ENCODE measurements around the gene NODAL. TPM values are rescaled to one million over a fixed set of nuclear protein-coding genes. Genes with fewer than 3 reads are reported as not detected.
A peak's percentile ranks its signal among the peaks of the same experiment; 100 is the strongest.

The NODAL gene
- total and polyA plus RNA-seq, 2 experiments from 2014 or later = not detected

DNA sequence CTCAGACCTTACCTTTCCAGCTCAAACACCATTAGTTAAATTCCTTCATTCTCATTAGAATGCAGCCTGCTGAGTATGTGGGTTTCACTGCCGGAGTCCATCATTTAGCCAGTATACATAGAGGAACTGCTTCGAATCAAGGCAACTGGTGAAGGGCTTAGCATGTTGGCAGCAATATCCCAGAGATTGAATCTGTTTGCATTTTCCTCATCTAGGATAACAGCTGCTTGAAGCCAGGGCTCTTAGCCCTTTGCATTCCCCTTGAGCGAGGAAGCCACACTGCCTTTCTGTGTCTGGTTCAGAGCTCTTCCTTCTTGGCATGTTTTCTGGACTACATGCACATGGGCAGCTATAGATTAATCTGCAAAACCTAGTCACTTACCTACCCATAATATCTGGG lies 14.7 kb downstream of the NODAL start:
- no peak overlapping the region for H2AFZ ChIP-seq
- H3K27ac ChIP-seq = no peak overlapping the region
- H3K9ac ChIP-seq = no peak overlapping the region
- peaks cover 71% of the 10 kb centered on the region for H3K36me3 ChIP-seq (ENCODE audit: low read depth)
- H3K9me2 ChIP-seq (ENCODE audit: insufficient read depth) = no peaks in the 10 kb centered on the region
- TF ChIP-seq EZH2phosphoT487 (IDR thresholded peaks at IDR 0.05; ENCODE audit: insufficient read depth, low read depth) = no peak
- TF ChIP-seq EZH2 (IDR thresholded peaks at IDR 0.05; ENCODE audit: insufficient read depth, poor library complexity, severe bottlenecking) = no peak
- H3F3A ChIP-seq (ENCODE audit: insufficient read depth) = 0 out of 2 replicates have a peak, but pooled peaks cover 16% of the 10 kb centered on the region
- H3K79me2 ChIP-seq (ENCODE audit: insufficient read depth) = peaks cover 8% of the 10 kb centered on the region
- WGBS, 2 experiments (ENCODE audit: low coverage in 1 of 2, low lambda C conversion rate in 2 of 2, missing lambda C conversion rate in 2 of 2) = 83 to 88% methylated on average over 3 of the region's 3 CpGs
- H3K27me3 ChIP-seq (replicated peaks; ENCODE audit: insufficient read depth) = no peaks in the 10 kb centered on the region
- H3K4me2 ChIP-seq (ENCODE audit: unreplicated experiment) = no peak overlapping the region
- no peaks in the 10 kb centered on the region for H3K9me3 ChIP-seq (ENCODE audit: low read depth)
- no peak overlapping the region for H3K4me3 ChIP-seq
- peaks cover 4% of the 10 kb centered on the region for H4K20me1 ChIP-seq (ENCODE audit: insufficient read depth)
- in situ Hi-C loops (cut with MboI) = no loop called here
- peaks cover 12% of the 10 kb centered on the region for H3K4me1 ChIP-seq (ENCODE audit: insufficient read depth)
- DNase-seq = no peak

DNA sequence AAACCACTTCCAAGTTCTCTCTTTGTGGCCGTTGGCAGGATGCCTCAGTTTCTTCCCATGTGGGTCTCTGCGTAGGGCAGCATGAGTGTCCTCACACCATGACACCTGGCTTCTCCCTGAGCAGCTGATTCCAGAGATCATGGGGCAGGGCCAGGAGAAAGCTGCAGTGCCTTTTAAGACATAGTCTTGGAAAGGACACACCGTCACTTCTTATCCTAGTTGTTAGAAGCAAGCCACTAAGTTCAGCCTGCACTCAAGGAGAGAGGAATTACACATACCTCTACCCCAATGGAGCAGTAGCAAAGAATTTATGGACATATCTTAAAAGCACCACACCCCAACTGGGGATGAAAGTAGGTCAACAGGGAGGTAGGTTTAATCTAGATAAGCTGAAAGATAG lies 16.4 kb downstream of the NODAL start:
- H3K9me2 ChIP-seq (ENCODE audit: insufficient read depth) = no peaks in the 10 kb centered on the region
- no peak overlapping the region for H3K4me3 ChIP-seq
- 0 out of 2 replicates have a peak, but pooled peaks cover 4% of the 10 kb centered on the region for H3F3A ChIP-seq (ENCODE audit: insufficient read depth)
- H2AFZ ChIP-seq = no peak overlapping the region
- H3K27me3 ChIP-seq (replicated peaks; ENCODE audit: insufficient read depth) = no peaks in the 10 kb centered on the region
- H3K27ac ChIP-seq = no peak overlapping the region
- DNase-seq = no peak
- no peak overlapping the region for H3K9ac ChIP-seq
- peaks cover 86% of the 10 kb centered on the region for H3K36me3 ChIP-seq (ENCODE audit: low read depth)
- peaks cover 2% of the 10 kb centered on the region for H3K4me1 ChIP-seq (ENCODE audit: insufficient read depth)
- 85 to 86% methylated on average over 3 of the region's 3 CpGs for WGBS, 2 experiments (ENCODE audit: low coverage in 1 of 2, low lambda C conversion rate in 2 of 2, missing lambda C conversion rate in 2 of 2)
- no peak for TF ChIP-seq EZH2phosphoT487 (IDR thresholded peaks at IDR 0.05; ENCODE audit: insufficient read depth, low read depth)
- TF ChIP-seq EZH2 (IDR thresholded peaks at IDR 0.05; ENCODE audit: insufficient read depth, poor library complexity, severe bottlenecking) = no peak
- no peaks in the 10 kb centered on the region for H3K9me3 ChIP-seq (ENCODE audit: low read depth)
- peaks cover 10% of the 10 kb centered on the region for H3K79me2 ChIP-seq (ENCODE audit: insufficient read depth)
- no peak overlapping the region for H3K4me2 ChIP-seq (ENCODE audit: unreplicated experiment)
- H4K20me1 ChIP-seq (ENCODE audit: insufficient read depth) = peaks cover 4% of the 10 kb centered on the region
- in situ Hi-C loops (cut with MboI) = no loop called here

DNA sequence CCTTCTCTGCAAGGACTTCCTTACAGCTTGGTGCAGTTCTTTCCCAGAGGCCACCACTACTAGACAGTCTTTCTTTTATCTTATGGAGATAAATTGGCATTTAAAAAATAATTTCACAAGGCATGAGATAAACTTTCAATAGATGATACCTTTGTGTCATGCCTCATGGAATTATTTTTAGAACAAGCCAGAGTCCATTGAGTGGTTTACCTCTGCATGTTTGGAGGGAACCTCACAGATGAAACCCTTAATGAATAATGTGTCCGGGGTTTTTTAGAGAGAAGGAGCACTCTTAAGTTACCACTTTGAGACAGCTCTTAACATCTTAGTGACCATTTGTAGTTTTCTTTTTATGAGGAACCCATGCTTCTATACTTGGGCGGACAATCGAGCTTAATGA lies 17.2 kb downstream of the NODAL start:
- peaks cover 82% of the 10 kb centered on the region for H3K36me3 ChIP-seq (ENCODE audit: low read depth)
- H3K9ac ChIP-seq = no peak overlapping the region
- no peak overlapping the region for H3K4me2 ChIP-seq (ENCODE audit: unreplicated experiment)
- H3K4me3 ChIP-seq = no peak overlapping the region
- H2AFZ ChIP-seq = no peak overlapping the region
- no peak for DNase-seq
- in situ Hi-C loops (cut with MboI) = no loop called here
- H3K79me2 ChIP-seq (ENCODE audit: insufficient read depth) = peaks cover 17% of the 10 kb centered on the region
- H3K9me2 ChIP-seq (ENCODE audit: insufficient read depth) = no peaks in the 10 kb centered on the region
- H4K20me1 ChIP-seq (ENCODE audit: insufficient read depth) = peaks cover 4% of the 10 kb centered on the region
- no peaks in the 10 kb centered on the region for H3F3A ChIP-seq (ENCODE audit: insufficient read depth)
- no peak for TF ChIP-seq EZH2 (IDR thresholded peaks at IDR 0.05; ENCODE audit: insufficient read depth, poor library complexity, severe bottlenecking)
- no peaks in the 10 kb centered on the region for H3K9me3 ChIP-seq (ENCODE audit: low read depth)
- no peak overlapping the region for H3K27ac ChIP-seq
- H3K4me1 ChIP-seq (ENCODE audit: insufficient read depth) = no peaks in the 10 kb centered on the region
- WGBS, 2 experiments (ENCODE audit: low coverage in 1 of 2, low lambda C conversion rate in 2 of 2, missing lambda C conversion rate in 2 of 2) = 85 to 92% methylated on average over 3 of the region's 3 CpGs
- no peaks in the 10 kb centered on the region for H3K27me3 ChIP-seq (replicated peaks; ENCODE audit: insufficient read depth)

DNA sequence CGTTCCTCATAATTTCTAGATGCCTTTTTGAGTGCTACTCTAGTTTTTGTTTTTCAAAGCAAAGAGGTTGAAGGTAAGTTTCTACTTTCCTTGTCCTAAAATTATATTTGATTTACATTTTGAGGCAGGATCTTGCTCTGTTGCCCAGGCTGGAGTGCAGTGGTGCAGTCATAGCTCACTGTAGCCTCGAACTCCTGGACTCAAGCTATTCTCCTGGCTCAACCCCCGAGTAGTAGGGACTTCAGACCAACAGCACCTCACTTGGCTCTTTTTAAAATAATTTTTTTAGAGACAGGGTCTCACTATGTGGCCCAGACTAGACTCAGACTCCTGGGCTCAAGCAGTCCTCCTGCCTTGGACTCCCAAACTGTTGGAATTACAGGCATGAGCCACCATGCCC lies 22.8 kb downstream of the NODAL start:
- Histone ChIP-seq H2AFZ (no peak overlapping the region), H3K9me3 (ENCODE audit: low read depth) (no peaks in the 10 kb centered on the region), H3K36me3 (ENCODE audit: low read depth) (peaks cover 39% of the 10 kb centered on the region), H3K9ac (no peak overlapping the region), H4K20me1 (ENCODE audit: insufficient read depth) (peaks cover 23% of the 10 kb centered on the region; the same call in 1 of the 2 replicates), H3K79me2 (ENCODE audit: insufficient read depth) (peaks cover 68% of the 10 kb centered on the region), H3K4me2 (ENCODE audit: unreplicated experiment) (no peak overlapping the region), H3K27me3 (replicated peaks; ENCODE audit: insufficient read depth) (no peaks in the 10 kb centered on the region), H3F3A (ENCODE audit: insufficient read depth) (peaks cover 15% of the 10 kb centered on the region), H3K4me3 (no peak overlapping the region), H3K27ac (peak overlapping the region; percentile 73), H3K9me2 (ENCODE audit: insufficient read depth) (no peaks in the 10 kb centered on the region), H3K4me1 (ENCODE audit: insufficient read depth) (peaks cover 18% of the 10 kb centered on the region)
- no peak for TF ChIP-seq EZH2 (IDR thresholded peaks at IDR 0.05; ENCODE audit: insufficient read depth, poor library complexity, severe bottlenecking)
- TF ChIP-seq EZH2phosphoT487 (IDR thresholded peaks at IDR 0.05; ENCODE audit: insufficient read depth, low read depth) = no peak
- in situ Hi-C loops (cut with MboI) = no loop called here
- DNase-seq = no peak
- 96 to 99% methylated on average over 3 of the region's 3 CpGs for WGBS, 2 experiments (ENCODE audit: low coverage in 1 of 2, low lambda C conversion rate in 2 of 2, missing lambda C conversion rate in 2 of 2)

DNA sequence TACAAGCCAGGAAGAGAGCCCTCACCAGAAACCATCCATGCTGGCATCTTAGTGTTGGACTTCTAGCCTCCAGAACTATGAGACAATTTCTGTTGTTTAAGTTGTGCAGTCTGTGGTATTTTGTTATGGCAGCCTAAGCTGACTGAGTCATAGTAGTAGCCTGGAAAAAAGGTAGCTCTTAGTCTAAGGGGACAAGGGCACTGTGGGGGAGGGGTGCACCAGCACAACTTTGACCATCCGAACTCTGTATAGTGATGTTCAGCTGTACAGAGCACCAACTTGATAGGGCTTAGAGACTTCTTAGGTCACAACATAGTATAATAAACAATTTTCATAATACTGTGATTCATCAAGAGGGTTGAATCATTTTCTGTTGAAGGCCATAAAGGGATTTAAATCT lies 23.3 kb downstream of the NODAL start:
- peak overlapping the region; percentile 73 for H3K27ac ChIP-seq
- H3K9me3 ChIP-seq (ENCODE audit: low read depth) = no peaks in the 10 kb centered on the region
- H3K27me3 ChIP-seq (replicated peaks; ENCODE audit: insufficient read depth) = no peaks in the 10 kb centered on the region
- in situ Hi-C loops (cut with MboI) = no loop called here
- peak overlapping the region; percentile 46 for H3K4me2 ChIP-seq (ENCODE audit: unreplicated experiment)
- H4K20me1 ChIP-seq (ENCODE audit: insufficient read depth) = peaks cover 25% of the 10 kb centered on the region; the same call in 1 of the 2 replicates
- no peaks in the 10 kb centered on the region for H3K9me2 ChIP-seq (ENCODE audit: insufficient read depth)
- H2AFZ ChIP-seq = no peak overlapping the region
- no peak for TF ChIP-seq EZH2 (IDR thresholded peaks at IDR 0.05; ENCODE audit: insufficient read depth, poor library complexity, severe bottlenecking)
- no peak for TF ChIP-seq EZH2phosphoT487 (IDR thresholded peaks at IDR 0.05; ENCODE audit: insufficient read depth, low read depth)
- peaks cover 34% of the 10 kb centered on the region for H3K36me3 ChIP-seq (ENCODE audit: low read depth)
- WGBS, 2 experiments (ENCODE audit: low coverage in 1 of 2, low lambda C conversion rate in 2 of 2, missing lambda C conversion rate in 2 of 2) = 40 to 48% methylated on average over 1 of the region's 1 CpG
- H3K4me3 ChIP-seq = no peak overlapping the region
- H3F3A ChIP-seq (ENCODE audit: insufficient read depth) = peaks cover 15% of the 10 kb centered on the region
- H3K9ac ChIP-seq = peak overlapping the region; percentile 8; the same call in 1 of the 2 replicates
- peaks cover 70% of the 10 kb centered on the region for H3K79me2 ChIP-seq (ENCODE audit: insufficient read depth)
- DNase-seq = peak; percentile 68
- H3K4me1 ChIP-seq (ENCODE audit: insufficient read depth) = peaks cover 18% of the 10 kb centered on the region

All from GM23248 (cell line).